ENCODE data around the gene BCL7A. TPM values are rescaled to one million over a fixed set of nuclear protein-coding genes. Genes with fewer than 3 reads are reported as not detected.

BCL7A gene
- total RNA-seq, 1 donor from 2014 or later: 12.4 TPM

DNA sequence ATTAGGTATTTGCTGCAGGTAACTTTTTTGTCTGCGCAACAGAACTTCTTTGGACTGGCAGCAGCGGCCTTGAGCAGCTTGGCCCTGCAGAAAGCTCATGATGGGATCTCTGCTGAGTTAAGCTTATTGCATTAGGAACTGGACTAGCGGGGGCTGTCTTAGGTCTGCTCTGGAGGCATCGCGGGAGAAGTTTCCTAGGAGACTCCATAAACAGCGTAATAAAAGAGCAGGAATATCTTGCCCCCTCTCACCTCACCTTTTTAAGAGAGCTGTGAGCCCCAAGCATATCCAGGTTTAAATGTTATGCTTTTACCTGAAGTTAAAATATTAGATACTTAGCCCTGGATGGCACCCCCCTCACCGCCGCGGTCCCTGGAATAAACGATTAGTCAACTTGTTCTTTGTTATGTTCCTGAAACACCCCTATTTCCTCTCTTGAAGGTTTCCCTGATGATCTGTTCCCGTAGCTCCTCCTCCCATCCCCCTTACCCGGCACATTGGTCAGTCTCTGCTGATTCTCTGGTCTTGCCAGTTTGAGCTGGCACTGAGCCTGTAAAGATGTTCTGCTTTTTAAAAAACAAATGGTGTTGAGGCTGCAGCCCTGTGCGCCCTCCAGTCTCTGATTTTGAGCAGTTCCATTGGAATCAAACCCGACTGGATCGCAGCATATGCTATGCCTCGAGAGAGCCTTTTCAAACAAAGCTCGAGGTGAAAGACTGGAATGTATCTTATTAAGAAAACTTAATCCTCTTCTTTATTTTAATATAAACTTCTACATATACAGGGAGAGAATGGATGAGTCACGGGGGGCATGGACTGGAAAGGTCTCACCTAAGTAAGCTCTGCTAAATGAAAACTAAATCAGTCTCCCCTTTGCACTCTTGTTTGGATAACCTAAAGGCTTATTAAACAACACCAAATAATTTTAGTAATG is 58.7 kb downstream of the BCL7A start:
- peak; percentile 54 for DNase-seq (ENCODE audit: low read depth)

DNA sequence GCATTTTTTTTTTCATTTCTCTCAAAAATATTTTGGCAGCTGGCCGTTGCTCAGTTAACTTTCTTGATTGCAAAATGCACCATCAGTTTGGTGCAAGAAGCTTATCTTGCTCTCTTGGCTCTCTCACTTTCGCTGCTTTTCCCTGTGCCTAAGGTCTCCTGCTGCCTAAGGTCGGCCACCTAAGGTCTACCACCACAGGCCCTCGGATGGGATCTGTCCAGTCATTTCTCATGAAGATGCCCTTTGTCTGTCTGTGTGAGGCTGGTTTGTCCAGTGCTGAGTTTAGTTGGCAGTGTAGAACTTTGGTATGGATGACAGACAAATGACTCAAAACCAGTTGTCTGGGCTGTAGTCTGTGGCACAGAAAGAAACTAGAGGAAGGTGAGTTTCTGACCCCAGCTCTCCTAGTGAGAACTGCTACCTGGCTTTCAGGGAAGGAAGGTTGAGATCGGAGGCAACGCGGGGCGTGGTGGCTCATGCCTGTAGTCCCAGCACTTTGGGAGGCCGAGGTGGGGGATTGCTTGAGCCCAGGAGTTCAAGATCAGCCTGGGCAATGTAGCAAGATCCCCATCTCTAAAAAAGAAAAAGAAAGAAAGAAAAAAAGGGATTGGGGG is 59.5 kb downstream of the BCL7A start:
- TF ChIP-seq, protein P1, sequence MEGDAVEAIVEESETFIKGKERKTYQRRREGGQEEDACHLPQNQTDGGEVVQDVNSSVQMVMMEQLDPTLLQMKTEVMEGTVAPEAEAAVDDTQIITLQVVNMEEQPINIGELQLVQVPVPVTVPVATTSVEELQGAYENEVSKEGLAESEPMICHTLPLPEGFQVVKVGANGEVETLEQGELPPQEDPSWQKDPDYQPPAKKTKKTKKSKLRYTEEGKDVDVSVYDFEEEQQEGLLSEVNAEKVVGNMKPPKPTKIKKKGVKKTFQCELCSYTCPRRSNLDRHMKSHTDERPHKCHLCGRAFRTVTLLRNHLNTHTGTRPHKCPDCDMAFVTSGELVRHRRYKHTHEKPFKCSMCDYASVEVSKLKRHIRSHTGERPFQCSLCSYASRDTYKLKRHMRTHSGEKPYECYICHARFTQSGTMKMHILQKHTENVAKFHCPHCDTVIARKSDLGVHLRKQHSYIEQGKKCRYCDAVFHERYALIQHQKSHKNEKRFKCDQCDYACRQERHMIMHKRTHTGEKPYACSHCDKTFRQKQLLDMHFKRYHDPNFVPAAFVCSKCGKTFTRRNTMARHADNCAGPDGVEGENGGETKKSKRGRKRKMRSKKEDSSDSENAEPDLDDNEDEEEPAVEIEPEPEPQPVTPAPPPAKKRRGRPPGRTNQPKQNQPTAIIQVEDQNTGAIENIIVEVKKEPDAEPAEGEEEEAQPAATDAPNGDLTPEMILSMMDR (conservative IDR thresholded peaks at IDR 0.05; ENCODE audit: low read depth, low read length): no peak
- peak overlapping the region; percentile 96 for H3K4me3 ChIP-seq (ENCODE audit: low read depth, low read length)
- no peak for DNase-seq (ENCODE audit: low read depth)

More for the DNA sequence above, 58.7 kb downstream of the BCL7A start:
- peak overlapping the region; percentile 96 for H3K4me3 ChIP-seq (ENCODE audit: low read depth, low read length)
- TF ChIP-seq, protein P1 (conservative IDR thresholded peaks at IDR 0.05; ENCODE audit: low read depth, low read length): no peak

DNA sequence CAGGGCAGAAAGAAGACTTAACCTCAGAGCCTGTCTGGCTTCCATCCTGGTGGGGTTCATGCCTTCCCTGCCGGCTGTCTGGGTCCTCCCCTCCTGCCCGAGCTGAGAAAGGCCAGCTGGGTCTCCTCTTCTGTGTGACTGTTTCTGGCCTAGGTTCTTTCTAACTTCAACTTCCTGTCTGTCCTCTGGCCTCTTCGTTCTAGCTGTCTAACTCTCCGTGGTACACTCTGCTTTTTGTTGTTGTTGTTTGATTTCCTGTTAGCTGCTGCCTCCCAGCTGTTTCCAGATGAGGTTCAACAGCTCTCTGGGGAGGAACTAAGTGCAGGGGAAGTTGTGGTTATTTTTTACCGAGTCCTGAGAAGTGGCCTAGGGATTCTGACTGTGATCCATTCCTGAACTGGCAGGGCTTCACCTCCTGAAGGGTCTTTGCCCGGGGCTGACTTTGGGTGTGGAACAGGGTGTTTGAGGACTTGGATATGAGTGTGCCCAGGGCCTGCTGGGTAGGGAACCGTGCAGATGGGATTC is 60.1 kb downstream of the BCL7A start:
- H3K4me3 ChIP-seq (ENCODE audit: low read depth, low read length): peak overlapping the region; percentile 96
- TF ChIP-seq, protein P1 (conservative IDR thresholded peaks at IDR 0.05; ENCODE audit: low read depth, low read length): peak; percentile 16
- no peak for DNase-seq (ENCODE audit: low read depth)

DNA sequence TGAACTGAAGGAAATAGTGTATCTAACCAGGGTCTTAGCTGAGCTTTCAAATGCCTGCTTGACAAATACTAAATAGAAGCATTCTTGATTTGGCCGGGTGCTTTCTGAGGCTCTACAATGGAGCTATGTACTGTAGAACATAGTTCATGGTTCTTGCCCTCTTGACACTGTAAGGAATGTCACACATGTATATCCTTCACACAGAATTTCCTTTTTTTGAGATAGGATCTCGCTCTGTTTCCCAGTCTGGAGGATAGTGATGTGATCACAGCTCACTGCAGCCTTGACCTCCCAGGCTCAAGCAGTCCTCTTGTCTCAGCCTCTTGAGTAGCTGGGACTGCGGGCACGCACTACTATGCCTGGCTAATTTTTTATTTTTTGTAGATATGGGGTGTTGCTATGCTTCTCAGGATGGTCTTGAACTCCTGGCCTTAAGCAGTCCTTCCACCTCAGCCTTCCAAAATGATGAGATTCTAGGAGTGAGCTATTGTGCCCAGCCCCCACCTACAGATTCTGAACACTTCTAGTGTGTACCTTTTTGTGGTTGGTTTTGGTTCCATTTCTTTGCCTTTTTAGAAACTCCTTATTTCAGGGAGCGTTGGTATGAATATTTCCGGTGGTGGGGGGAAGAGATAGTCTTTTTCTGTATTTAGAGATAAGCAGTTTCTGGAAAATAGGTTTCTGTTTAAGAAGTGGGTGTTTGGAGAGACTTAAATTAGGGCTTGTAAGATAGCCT is 61.1 kb downstream of the BCL7A start:
- H3K4me3 ChIP-seq (ENCODE audit: low read depth, low read length): no peak overlapping the region
- TF ChIP-seq, protein P1 (conservative IDR thresholded peaks at IDR 0.05; ENCODE audit: low read depth, low read length): no peak
- no peak for DNase-seq (ENCODE audit: low read depth)

DNA sequence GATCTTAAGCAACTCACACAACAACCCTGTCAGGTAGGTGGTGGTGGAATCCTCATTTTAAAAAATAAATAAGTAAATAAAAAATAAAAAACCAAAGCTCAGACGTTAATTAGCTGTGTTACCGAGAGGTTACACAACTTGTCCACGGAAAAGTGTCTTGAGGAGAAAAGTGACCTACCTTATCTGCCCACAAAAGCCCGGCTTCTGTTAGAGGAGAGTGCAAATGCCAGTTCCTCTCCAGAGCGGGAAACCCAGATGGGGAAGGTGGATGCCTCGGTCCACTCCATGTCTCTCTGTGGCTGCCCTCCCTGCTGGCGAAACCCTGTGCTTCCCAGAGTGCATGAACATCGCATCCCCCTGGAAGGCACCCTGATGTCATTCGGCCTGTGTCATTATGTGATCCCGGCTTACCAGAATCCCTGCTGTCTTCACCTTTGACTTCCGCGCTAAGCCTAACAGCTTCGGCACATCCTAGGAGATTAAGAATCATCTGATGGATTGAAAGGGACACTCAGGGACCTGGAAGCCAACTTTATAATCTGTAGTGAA is 63.2 kb downstream of the BCL7A start:
- H3K4me3 ChIP-seq (ENCODE audit: low read depth, low read length): no peak overlapping the region
- TF ChIP-seq, protein P1 (conservative IDR thresholded peaks at IDR 0.05; ENCODE audit: low read depth, low read length): no peak
- no peak for DNase-seq (ENCODE audit: low read depth)

DNA sequence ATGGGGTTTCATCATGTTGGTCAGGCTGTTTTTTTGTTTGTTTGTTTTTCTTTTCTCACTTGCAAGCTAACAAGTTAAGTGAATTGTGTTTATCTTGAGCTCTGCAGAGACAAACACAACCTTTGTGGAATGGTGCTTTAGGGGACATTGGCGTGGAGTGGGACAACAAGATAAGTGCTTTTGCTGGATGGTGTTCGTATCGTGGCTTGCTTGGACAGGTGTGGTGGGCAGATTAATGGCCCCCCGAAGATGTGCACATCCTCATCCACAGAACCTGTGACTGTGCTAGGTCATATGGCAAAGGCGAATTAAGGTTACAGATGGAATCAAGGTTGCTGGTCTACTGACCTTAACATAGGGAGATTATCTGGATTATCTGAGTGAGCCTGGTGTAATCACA is 63.9 kb downstream of the BCL7A start:
- TF ChIP-seq, protein P1 (conservative IDR thresholded peaks at IDR 0.05; ENCODE audit: low read depth, low read length): no peak
- DNase-seq (ENCODE audit: low read depth): no peak
- no peak overlapping the region for H3K4me3 ChIP-seq (ENCODE audit: low read depth, low read length)
